A549 (cell line): ENCODE measurements around the gene SMIM17.

Experiments
- CTCF ChIP-seq: fragments of >200 bp; sonication (Bioruptor Twin); formaldehyde crosslinking; IDR thresholded peaks from 3 replicates; pipeline ENCODE4 v1.5.1; 2016
- E2F6 ChIP-seq: IDR thresholded peaks from 2 replicates; pipeline ENCODE4 v1.6.1; 2012; ENCODE audit warnings: low read depth, borderline replicate concordance
- EP300 ChIP-seq, 2 experiments: fragments of >200 bp; sonication (Bioruptor Twin); formaldehyde crosslinking; IDR thresholded peaks; 2 replicates in 1 of 2; 3 replicates in 1 of 2; pipeline ENCODE4 v1.6.1; 2016 to 2017
- ESRRA ChIP-seq: fragments of 150-350 bp; IDR thresholded peaks from 2 replicates; pipeline ENCODE4 v1.6.1; 2014; ENCODE audit warnings: mild to moderate bottlenecking, low read length, borderline replicate concordance
- HDAC2 ChIP-seq: fragments of 200-600 bp; sonication (generic); IDR thresholded peaks from 2 replicates; pipeline ENCODE4 v1.6.1; 2016
- MAFK ChIP-seq: fragments of 450-650 bp; IDR thresholded peaks from 2 replicates; pipeline ENCODE4 v1.6.1; 2014; ENCODE audit not compliant: partially characterized antibody
- MYC ChIP-seq: IDR thresholded peaks from 2 replicates; pipeline ENCODE4 v1.6.1; 2012; ENCODE audit warnings: mild to moderate bottlenecking, inconsistent platforms, low read length, improper control_type of control experiment, borderline replicate concordance
- POLR2A ChIP-seq: IDR thresholded peaks from 2 replicates; pipeline ENCODE4 v1.6.1; 2012; ENCODE audit warnings: mild to moderate bottlenecking, low read length
- RCOR1 ChIP-seq: fragments of 150-350 bp; IDR thresholded peaks from 2 replicates; pipeline ENCODE4 v1.6.1; 2014; ENCODE audit warnings: antibody characterized with exemption, low read length, low read depth
- RNF2 ChIP-seq: fragments of 200-600 bp; sonication (generic); IDR thresholded peaks from 2 replicates; pipeline ENCODE4 v1.6.1; 2016; ENCODE audit warnings: low read depth, mild to moderate bottlenecking, antibody characterized with exemption, moderate library complexity, borderline replicate concordance
- SMC3 ChIP-seq: fragments of >200 bp; sonication (Bioruptor Twin); formaldehyde crosslinking; IDR thresholded peaks from 3 replicates; pipeline ENCODE4 v1.6.1; 2018; ENCODE audit warnings: inconsistent platforms
- USF2 ChIP-seq: fragments of 450-650 bp; IDR thresholded peaks from 2 replicates; pipeline ENCODE4 v1.6.1; 2014; ENCODE audit warnings: antibody characterized with exemption
- TF ChIP-seq, protein P1 (sequence below): IDR thresholded peaks from 2 replicates; pipeline ENCODE4 v1.6.1; 2012

DNA sequence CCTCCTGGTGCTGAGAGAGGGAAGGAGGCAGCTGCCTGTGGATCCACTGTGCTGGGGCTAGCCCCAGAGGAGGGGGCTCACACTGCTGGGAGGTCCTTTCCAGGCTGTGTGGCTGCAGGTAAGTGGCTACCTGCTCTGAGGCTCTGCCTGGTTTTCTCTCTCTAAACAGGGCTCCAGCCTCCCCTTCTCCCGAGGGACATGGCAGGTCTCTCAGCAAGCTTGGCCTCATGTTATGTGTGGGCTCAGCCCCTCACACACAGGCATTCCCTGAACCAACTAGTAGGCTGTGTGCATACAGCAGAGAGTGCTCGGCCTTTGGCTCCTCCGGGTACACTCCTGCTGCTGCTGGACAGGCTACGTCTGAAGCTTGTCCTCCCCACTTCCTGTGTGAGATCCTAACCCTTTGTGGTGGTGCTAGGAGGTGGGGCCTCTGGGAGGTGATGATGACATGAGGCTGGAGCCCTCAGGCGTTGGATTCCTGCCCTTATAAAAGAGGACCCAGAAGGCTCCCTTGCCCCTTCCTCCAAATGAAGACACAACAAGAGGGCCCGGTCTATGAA lies 24.4 kb downstream of the SMIM17 start:
- no peak for TF ChIP-seq SMC3
- TF ChIP-seq ESRRA = no peak
- no peak for TF ChIP-seq CTCF
- no peak for TF ChIP-seq MYC
- TF ChIP-seq, protein P1, sequence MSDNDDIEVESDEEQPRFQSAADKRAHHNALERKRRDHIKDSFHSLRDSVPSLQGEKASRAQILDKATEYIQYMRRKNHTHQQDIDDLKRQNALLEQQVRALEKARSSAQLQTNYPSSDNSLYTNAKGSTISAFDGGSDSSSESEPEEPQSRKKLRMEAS = no peak
- no peak for TF ChIP-seq HDAC2
- TF ChIP-seq POLR2A = no peak
- TF ChIP-seq E2F6 = no peak
- TF ChIP-seq RNF2 = no peak
- no peak for TF ChIP-seq USF2
- TF ChIP-seq RCOR1 = no peak
- no peak for TF ChIP-seq MAFK
- no peak for TF ChIP-seq EP300 (IDR thresholded peaks at IDR 0.05)
